Loucy (cell line): ENCODE measurements around the gene BRD9.
"Not testable (repeated sequence)": the region's sequence is repeated elsewhere in the genome, so short reads cannot be mapped to it uniquely, and the experiment has no call there.

Experiments
- EZH2phosphoT487 ChIP-seq: fragments of 200-600 bp; IDR thresholded peaks from 2 replicates; pipeline ENCODE4 v1.6.1; 2018; ENCODE audit warnings: antibody characterized with exemption, mild to moderate bottlenecking, moderate library complexity, borderline replicate concordance
- TF ChIP-seq, protein P1 (sequence below): fragments of 200-600 bp; sonication (generic); conservative IDR thresholded peaks from 2 replicates; pipeline ENCODE4 v1.5.1; 2014; ENCODE audit warnings: mild to moderate bottlenecking, antibody characterized with exemption, low read length

DNA sequence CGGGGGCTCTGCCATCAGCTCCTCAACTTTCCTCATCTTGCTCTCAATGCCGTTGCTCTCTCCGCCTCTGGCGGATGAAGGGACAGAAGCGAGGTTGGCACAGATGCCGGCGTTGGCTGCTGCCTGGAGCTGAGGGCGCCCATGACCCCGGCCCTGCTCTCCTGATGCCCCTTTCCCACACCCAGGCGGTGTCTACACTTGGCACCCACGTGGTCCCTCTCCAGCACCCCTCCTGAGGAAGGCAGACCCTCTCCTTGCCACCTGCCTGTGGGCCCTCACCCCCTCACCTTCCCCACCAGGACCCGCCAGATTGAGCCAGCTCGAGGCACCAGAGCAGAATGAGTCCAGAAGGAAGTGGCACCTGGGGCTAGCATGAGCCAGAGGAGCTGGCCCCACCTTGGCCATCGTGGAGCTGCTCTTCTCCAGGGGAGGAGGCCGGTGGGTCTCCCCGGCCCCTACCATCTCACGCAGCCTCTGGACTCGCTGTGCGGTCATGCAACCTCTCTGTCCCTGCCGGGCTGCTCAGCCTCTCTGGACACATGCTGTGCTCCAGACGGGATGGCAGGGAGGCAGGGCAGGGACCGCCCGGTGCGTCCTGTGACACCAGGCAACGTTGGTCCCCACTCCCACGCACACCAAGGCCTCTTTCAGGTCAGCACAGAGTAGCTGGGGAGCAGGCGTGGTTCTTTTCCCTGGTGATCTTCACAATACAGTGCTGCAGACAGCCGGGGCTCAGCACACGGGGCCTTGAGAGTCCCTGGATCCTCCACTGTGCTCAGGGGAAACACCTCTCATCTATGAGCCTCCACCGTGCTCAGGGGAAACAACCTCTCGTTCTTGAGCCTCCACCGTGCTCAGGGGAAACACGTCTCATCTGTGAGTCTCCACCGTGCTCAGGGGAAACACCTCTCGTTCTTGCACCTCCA, 46.7 kb downstream of the BRD9 start:
- TF ChIP-seq, protein P1, sequence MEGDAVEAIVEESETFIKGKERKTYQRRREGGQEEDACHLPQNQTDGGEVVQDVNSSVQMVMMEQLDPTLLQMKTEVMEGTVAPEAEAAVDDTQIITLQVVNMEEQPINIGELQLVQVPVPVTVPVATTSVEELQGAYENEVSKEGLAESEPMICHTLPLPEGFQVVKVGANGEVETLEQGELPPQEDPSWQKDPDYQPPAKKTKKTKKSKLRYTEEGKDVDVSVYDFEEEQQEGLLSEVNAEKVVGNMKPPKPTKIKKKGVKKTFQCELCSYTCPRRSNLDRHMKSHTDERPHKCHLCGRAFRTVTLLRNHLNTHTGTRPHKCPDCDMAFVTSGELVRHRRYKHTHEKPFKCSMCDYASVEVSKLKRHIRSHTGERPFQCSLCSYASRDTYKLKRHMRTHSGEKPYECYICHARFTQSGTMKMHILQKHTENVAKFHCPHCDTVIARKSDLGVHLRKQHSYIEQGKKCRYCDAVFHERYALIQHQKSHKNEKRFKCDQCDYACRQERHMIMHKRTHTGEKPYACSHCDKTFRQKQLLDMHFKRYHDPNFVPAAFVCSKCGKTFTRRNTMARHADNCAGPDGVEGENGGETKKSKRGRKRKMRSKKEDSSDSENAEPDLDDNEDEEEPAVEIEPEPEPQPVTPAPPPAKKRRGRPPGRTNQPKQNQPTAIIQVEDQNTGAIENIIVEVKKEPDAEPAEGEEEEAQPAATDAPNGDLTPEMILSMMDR, result not testable (repeated sequence)
- TF ChIP-seq EZH2phosphoT487, result not testable (repeated sequence)
